Measurements from ENCODE around the gene LTBP4. TPM values are rescaled to one million over a fixed set of nuclear protein-coding genes. Genes with fewer than 3 reads are reported as not detected.

LTBP4 gene
- total and polyA plus RNA-seq, 7 donors = 31.9 to 206 (median 118) TPM

GRCh38 chr19:40598121-40598917, 2.9 kb upstream of the LTBP4 start:
- Histone ChIP-seq H3K27ac (peak overlapping the region; percentile 5 to 85 (median 23)), H3K9me3 (no peaks in the 10 kb centered on the region), H3K36me3 (no peaks in the 10 kb centered on the region), H3K4me3 (peak overlapping the region in 2 of 4 donors; percentile 14 to 38), H3K4me1 (peaks cover 0 to 65% (median 62%) of the 10 kb centered on the region in 4 donors), H3K27me3 (peaks cover 9 to 48% (median 47%) of the 10 kb centered on the region in 3 donors)
- intact Hi-C loops (cut with DNase I) = loop anchor here (2.0 to 10.0 kb wide), 2 partner anchors 50 to 294 kb away; no protein-coding TSS in a partner anchor
- WGBS, 2 donors = 2% methylated on average over 46 of the region's 46 CpGs
- peak; percentile 95 for DNase-seq
- TF ChIP-seq POLR2A (IDR thresholded peaks at IDR 0.05) (no peak), CTCF (IDR thresholded peaks at IDR 0.05) (peak; percentile 93 to 97 (median 94))

GRCh38 chr19:40598918-40599307, 2.3 kb upstream of the LTBP4 start:
- Histone ChIP-seq H3K27ac (peak overlapping the region; percentile 71 to 85 (median 80)), H3K4me3 (no peak overlapping the region), H3K36me3 (no peaks in the 10 kb centered on the region), H3K27me3 (peaks cover 9 to 48% (median 47%) of the 10 kb centered on the region in 3 donors), H3K4me1 (peaks cover 0 to 71% (median 68%) of the 10 kb centered on the region in 4 donors), H3K9me3 (no peaks in the 10 kb centered on the region)
- WGBS, 2 donors = 9 to 10% methylated on average over 15 of the region's 15 CpGs
- no peak for TF ChIP-seq EP300 (IDR thresholded peaks at IDR 0.05)
- TF ChIP-seq CTCF (IDR thresholded peaks at IDR 0.05) = peak in 1 of 4 experiments; percentile 5
- no peak for DNase-seq
- intact Hi-C loops (cut with DNase I) = loop anchor here (1.0 to 10.0 kb wide), 3 partner anchors 50 to 294 kb away; no protein-coding TSS in a partner anchor

- Histone ChIP-seq H3K9me3 (no peaks in the 10 kb centered on the region), H3K36me3 (no peaks in the 10 kb centered on the region), H3K4me1 (peaks cover 0 to 76% (median 72%) of the 10 kb centered on the region in 4 donors), H3K27ac (peak overlapping the region; percentile 71 to 85 (median 80)), H3K4me3 (peak overlapping the region in 1 of 4 donors; percentile 61), H3K27me3 (peaks cover 9 to 48% (median 47%) of the 10 kb centered on the region in 3 donors)
- WGBS, 2 donors = 4 to 8% methylated on average over 9 of the region's 9 CpGs
- no peak for DNase-seq
- intact Hi-C loops (cut with DNase I) = loop anchor here (1.0 to 10.0 kb wide), 3 partner anchors 51 to 295 kb away; no protein-coding TSS in a partner anchor
- TF ChIP-seq POLR2A (IDR thresholded peaks at IDR 0.05) = no peak
- TF ChIP-seq POLR2AphosphoS5 (IDR thresholded peaks at IDR 0.05) = no peak
- TF ChIP-seq CTCF (IDR thresholded peaks at IDR 0.05) = no peak
- no peak for TF ChIP-seq EP300 (IDR thresholded peaks at IDR 0.05)
Measured at GRCh38 chr19:40599331-40599901, 1.8 kb upstream of the LTBP4 start.

GRCh38 chr19:40599902-40600569, 1.1 kb upstream of the LTBP4 start:
- TF ChIP-seq EP300 (IDR thresholded peaks at IDR 0.05) (no peak), POLR2A (IDR thresholded peaks at IDR 0.05) (no peak), CTCF (IDR thresholded peaks at IDR 0.05) (no peak), POLR2AphosphoS5 (IDR thresholded peaks at IDR 0.05) (no peak)
- Histone ChIP-seq H3K4me3 (peak overlapping the region in 2 of 4 donors; percentile 50 to 61), H3K27ac (peak overlapping the region; percentile 71 to 85 (median 80)), H3K4me1 (peaks cover 0 to 82% (median 78%) of the 10 kb centered on the region in 4 donors), H3K27me3 (peaks cover 9 to 47% (median 43%) of the 10 kb centered on the region in 3 donors), H3K9me3 (no peaks in the 10 kb centered on the region), H3K36me3 (no peaks in the 10 kb centered on the region)
- DNase-seq = peak; percentile 77
- 4 to 6% methylated on average over 43 of the region's 43 CpGs for WGBS, 2 donors
- intact Hi-C loops (cut with DNase I) = loop anchor here (1.0 to 10.0 kb wide), 7 partner anchors 37 to 295 kb away; partner anchors contain the start of genes BLVRB, SERTAD3 and SPTBN4

Data from sigmoid colon (tissue), 7 donors.